AG20443 (cell line): Measurements from ENCODE around the gene NCF1.
"Not testable (repeated sequence)": the region's sequence is repeated elsewhere in the genome, so short reads cannot be mapped to it uniquely, and the experiment has no call there.

ENCODE experiments used
- DNase-seq: peaks from one replicate; pipeline ENCODE4 v3.0.0; 2012; ENCODE audit warnings: low spot score, mixed read lengths

NCF1 gene

DNA sequence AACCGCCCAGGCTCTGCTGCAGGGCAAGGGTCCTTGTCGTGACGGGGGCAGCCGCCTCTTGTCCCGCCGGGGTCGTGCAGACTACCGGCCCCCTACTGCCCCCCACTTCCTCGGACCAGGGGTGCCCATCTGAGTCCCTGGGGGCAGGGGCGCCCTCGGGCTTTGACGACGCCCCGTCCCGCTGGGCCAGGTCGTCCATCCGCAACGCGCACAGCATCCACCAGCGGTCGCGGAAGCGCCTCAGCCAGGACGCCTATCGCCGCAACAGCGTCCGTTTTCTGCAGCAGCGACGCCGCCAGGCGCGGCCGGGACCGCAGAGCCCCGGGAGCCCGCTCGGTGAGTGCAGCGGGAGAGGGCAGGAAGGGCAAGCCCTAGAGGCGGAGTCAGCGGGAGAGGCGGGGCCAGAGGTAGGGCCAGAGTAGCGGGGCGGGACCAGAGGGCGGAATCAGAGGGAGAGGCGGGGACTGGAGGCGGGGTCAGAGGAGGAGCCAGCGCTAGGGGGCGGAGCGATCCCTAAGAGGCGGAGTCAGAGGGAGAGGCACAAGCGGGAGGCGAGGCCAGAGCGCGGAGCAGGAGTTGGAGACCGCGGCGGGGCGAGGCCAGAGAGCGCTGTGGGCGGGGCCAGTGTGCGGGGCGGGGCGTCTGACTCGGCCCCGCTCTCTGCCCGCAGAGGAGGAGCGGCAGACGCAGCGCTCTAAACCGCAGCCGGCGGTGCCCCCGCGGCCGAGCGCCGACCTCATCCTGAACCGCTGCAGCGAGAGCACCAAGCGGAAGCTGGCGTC lies 14.7 kb downstream of the NCF1 start:
- DNase-seq: not testable (repeated sequence)

DNA sequence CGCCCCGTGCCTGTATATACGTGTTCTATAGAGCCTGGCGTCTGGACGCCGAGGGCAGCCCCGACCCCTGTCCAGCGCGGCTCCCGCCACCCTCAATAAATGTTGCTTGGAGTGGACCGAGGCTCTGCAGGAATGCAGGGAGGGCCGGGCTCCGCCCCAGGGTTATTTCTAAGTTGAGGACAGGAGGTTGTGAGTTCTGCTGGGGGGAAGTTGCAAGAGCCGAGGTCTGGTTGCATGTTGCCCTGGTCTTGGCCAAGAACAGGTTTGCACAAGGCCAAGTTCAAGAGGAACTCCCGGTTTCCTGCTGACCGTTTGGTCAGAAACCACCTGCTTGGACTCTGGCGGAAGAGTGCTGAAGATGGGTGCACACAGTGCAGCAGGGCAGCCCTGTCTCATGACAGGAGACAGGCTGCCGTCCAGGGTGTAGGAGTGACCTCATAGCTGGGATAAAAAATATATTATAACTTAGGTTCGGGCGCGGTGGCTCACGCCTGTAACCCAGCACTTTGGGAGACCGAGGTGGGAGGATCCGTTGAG lies 15.5 kb downstream of the NCF1 start:
- not testable (repeated sequence) for DNase-seq

DNA sequence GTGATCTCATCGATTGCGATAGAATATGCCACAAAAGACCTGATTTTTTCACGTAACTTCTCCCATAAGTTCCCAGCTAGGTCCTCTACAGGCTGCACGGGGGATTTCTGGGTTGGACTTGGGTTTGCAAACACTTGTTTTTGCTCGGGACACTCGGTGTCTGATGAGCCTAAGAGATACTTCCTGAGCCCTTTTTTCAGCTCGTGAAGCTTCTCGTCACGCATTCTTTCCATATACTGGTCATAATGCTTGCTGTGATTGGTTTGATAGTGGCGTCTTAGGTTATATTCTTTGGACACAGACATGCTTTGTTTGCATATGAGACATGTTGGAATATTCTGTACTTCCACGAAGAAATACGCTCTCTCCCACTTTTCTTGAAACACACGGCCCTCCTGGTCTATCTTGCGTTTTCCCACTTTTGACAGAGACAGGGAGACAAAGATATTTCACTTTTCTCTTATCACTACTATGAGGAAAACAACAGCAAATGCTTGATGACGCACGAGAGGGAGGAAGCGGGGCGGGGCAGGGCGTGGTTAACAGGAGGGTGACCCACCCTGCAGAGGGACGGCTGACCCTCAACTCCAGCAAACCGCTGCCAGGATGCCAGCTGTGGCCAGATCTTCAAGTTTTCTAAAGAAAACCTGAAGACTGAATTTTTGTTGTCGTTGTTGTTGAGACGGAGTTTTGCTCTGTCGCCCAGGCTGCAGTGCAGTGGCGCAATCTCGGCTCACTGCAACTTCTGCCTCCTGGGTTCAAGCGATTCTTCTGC lies 24.2 kb downstream of the NCF1 start:
- DNase-seq: not testable (repeated sequence)

DNA sequence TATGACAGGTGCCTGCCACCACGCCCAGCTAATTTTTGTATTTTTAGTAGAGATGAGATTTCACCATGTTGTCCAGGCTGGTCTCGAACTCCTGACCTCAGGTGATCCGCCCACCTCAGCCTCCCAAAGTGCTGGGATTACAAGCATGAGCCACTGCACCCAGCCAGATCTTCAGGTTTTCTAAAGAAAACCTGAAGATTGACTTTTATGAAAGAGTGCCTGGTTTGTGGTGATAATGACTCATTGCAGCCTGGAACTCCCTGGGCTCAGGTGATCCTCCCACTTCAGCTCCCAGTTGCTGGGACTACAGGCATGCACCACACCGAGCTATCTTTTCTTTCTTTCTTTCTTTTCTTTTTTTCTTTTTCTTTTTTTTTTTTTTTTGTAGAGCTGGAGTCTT lies 24.8 kb downstream of the NCF1 start:
- DNase-seq: not testable (repeated sequence)

DNA sequence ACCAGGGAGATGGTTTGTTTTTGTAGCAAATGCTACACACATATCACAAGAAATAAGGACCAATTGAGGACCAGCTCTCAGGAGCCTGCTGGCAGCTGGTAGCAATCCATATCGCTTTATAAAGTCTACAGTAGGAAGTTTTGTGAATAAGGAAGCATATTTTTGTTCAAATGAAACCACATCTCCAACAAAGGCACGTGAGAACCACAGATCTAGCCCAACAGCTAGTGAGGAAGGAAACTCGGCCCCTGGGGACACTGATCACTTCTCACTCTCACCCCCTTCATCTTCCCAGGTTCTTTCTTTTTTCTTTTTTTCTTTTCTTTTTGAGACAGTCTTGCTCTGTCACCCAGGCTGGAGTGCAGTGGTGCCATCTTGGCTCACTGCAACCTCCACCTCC lies 42.1 kb downstream of the NCF1 start:
- not testable (repeated sequence) for DNase-seq

DNA sequence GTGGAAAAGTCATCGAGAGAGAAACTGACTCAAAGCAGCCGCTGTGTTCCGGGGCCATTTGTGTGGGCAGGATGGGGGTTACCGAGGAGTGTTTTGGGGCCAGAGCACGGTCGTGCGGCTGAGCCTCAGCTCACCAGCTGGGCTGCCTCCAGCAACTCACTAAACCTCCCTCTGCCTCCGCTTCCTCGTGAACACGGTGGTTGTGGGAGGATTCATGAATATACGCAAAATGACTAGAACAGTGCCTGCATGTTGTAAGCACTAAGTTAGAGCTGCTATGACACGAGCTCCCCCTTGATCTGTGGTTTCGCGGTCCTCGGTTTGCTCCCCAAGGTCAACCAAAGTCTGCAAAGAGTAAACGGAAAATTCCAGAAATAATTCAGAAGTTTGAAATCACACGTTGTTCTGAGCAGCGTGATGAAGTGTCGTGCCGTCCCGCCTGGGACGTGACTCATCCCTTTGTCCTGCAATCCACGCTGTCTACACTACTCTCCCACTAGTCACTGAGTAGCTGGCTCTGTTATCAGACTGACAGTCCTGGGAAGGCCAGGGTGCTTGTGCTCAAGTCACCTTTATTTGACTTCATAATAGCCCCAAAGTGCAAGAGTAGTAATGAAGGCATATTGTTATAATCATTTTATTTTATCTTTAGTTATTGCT lies 46.5 kb downstream of the NCF1 start:
- DNase-seq: not testable (repeated sequence)

DNA sequence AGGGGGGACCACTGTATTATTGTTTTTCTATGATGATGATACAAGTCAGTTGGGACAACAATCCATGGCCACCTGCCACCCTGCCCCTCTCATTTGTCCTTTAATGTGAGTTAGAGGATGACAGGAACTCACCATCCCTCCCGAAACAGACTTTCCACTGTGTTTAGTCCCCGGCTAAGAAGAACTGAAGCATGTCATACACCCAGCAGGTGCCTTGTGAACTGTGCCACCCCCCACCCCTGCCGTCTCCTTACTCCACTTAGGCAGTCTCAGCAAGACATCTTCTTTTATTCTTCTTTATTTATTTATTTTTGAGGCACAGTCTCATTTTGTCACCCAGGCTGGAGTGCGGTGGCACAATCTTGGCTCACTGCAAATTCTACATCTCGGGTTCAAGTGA lies 47.4 kb downstream of the NCF1 start:
- DNase-seq: not testable (repeated sequence)

DNA sequence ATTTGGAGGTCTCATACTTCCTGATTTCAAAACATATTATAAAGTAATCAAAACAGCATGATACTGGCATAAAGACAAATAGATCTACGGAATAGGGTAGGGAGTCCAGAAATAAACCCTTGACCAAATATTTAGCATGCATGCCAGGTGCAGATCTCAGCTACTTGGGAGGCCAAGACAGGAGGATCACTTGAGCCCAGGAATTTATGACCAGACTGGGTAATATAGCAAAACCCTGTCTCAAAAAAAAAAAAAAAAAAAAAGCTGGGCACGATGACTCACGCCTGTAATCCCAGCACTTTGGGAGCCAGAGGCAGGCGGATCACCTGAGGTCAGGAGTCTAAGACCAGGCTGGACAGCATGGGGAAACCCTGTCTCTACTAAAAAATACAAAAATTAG lies 56.1 kb downstream of the NCF1 start:
- not testable (repeated sequence) for DNase-seq

DNA sequence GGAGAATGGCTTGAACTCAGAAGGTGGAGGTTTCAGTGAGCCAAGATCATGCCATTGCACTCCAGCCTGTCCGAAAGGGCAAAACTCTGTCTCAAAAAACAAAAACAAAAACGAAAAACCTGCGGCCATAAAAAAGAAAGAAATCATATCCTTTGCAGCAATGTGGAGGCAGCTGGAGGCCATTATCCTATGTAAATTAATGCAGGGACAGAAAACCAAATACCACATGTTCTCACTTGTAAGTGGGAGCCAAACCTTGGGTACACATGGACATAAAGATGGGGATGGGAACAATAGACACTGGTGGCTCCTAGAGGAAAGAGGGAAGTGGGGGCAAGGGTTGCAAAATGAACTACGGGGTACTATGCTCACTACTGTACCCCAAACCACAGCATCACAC lies 56.6 kb downstream of the NCF1 start:
- DNase-seq: not testable (repeated sequence)
